ENCODE results near the gene HTR3D. TPM values are rescaled to one million over a fixed set of nuclear protein-coding genes. Genes with fewer than 3 reads are reported as not detected.

Gene HTR3D
- polyA plus RNA-seq, 3 donors, result not detected

- intact Hi-C loops (cut with micrococcal nuclease), result no loop called here
- WGBS (ENCODE audit: insufficient coverage), result 93% methylated on average over 2 of the region's 5 CpGs
- Mint-ChIP-seq H3K27ac (no peak overlapping the region), H3K4me1 (no peaks in the 10 kb centered on the region), H3K27me3 (ENCODE audit: low read depth in 3 of 3) (peaks cover 3 to 6% (median 4%) of the 10 kb centered on the region in 3 donors), H3K36me3 (no peaks in the 10 kb centered on the region), H3K9me3 (peaks cover 0 to 21% (median 11%) of the 10 kb centered on the region in 7 donors), H3K4me3 (no peak overlapping the region)
- H4K20me1 ChIP-seq (ENCODE audit: insufficient read depth, low read length), result no peaks in the 10 kb centered on the region
- no peak overlapping the region for H2AFZ ChIP-seq (ENCODE audit: insufficient read depth, low read depth, low read length, poor library complexity, severe bottlenecking)
- H3K9me3 ChIP-seq (replicated peaks in 1 of 2; ENCODE audit: control insufficient read depth in 1 of 2, insufficient read depth in 1 of 2, low read length in 2 of 2), result peaks cover 0 to 17% of the 10 kb centered on the region in 2 donors
- no peak for DNase-seq
- H3K27ac ChIP-seq (ENCODE audit: low read depth in 1 of 2, low read length in 2 of 2), result no peak overlapping the region
- TF ChIP-seq CTCF (IDR thresholded peaks at IDR 0.05), result no peak
- H3K9ac ChIP-seq (ENCODE audit: insufficient read depth, low read length, poor library complexity, severe bottlenecking), result no peak overlapping the region
- H3K79me2 ChIP-seq (ENCODE audit: insufficient read depth, low read length), result no peaks in the 10 kb centered on the region
- H3K4me3 ChIP-seq (replicated peaks in 1 of 3; ENCODE audit: low read depth in 2 of 3, low read length in 3 of 3), result no peak overlapping the region
- no peaks in the 10 kb centered on the region for H3K4me1 ChIP-seq (ENCODE audit: control insufficient read depth in 1 of 2, insufficient read depth in 2 of 2, low read length in 2 of 2)
- H3K27me3 ChIP-seq (ENCODE audit: control insufficient read depth in 2 of 2, insufficient read depth in 2 of 2, low read length in 2 of 2), result no peaks in the 10 kb centered on the region
- no peak overlapping the region for H3K4me2 ChIP-seq (replicated peaks; ENCODE audit: extremely low read depth, low read length, poor library complexity, severe bottlenecking)
- H3K36me3 ChIP-seq (replicated peaks in 1 of 2; ENCODE audit: control insufficient read depth in 1 of 2, insufficient read depth in 2 of 2, low read length in 2 of 2), result no peaks in the 10 kb centered on the region
Observed at GRCh38 chr3:184077881-184078280, 46.3 kb downstream of the HTR3D start.

GRCh38 chr3:184078851-184079250 lies 47.3 kb downstream of the HTR3D start:
- DNase-seq, result no peak
- Histone ChIP-seq H3K27me3 (ENCODE audit: control insufficient read depth in 2 of 2, insufficient read depth in 2 of 2, low read length in 2 of 2) (no peaks in the 10 kb centered on the region), H3K36me3 (replicated peaks in 1 of 2; ENCODE audit: control insufficient read depth in 1 of 2, insufficient read depth in 2 of 2, low read length in 2 of 2) (no peaks in the 10 kb centered on the region), H3K27ac (ENCODE audit: low read depth in 1 of 2, low read length in 2 of 2) (no peak overlapping the region), H3K9me3 (replicated peaks in 1 of 2; ENCODE audit: control insufficient read depth in 1 of 2, insufficient read depth in 1 of 2, low read length in 2 of 2) (peaks cover 0 to 27% of the 10 kb centered on the region in 2 donors), H3K79me2 (ENCODE audit: insufficient read depth, low read length) (no peaks in the 10 kb centered on the region), H3K4me1 (ENCODE audit: control insufficient read depth in 1 of 2, insufficient read depth in 2 of 2, low read length in 2 of 2) (no peaks in the 10 kb centered on the region), H3K4me3 (replicated peaks in 1 of 3; ENCODE audit: low read depth in 2 of 3, low read length in 3 of 3) (no peak overlapping the region), H3K9ac (ENCODE audit: insufficient read depth, low read length, poor library complexity, severe bottlenecking) (no peak overlapping the region), H3K4me2 (replicated peaks; ENCODE audit: extremely low read depth, low read length, poor library complexity, severe bottlenecking) (no peak overlapping the region), H4K20me1 (ENCODE audit: insufficient read depth, low read length) (no peaks in the 10 kb centered on the region), H2AFZ (ENCODE audit: insufficient read depth, low read depth, low read length, poor library complexity, severe bottlenecking) (no peak overlapping the region)
- H3K36me3 Mint-ChIP-seq, result no peaks in the 10 kb centered on the region
- TF ChIP-seq CTCF (IDR thresholded peaks at IDR 0.05), result no peak
- peaks cover 7 to 30% (median 20%) of the 10 kb centered on the region in 7 donors for H3K9me3 Mint-ChIP-seq
- H3K27me3 Mint-ChIP-seq (ENCODE audit: low read depth in 3 of 3), result peaks cover 3 to 6% (median 4%) of the 10 kb centered on the region in 3 donors
- intact Hi-C loops (cut with micrococcal nuclease), result no loop called here
- H3K27ac Mint-ChIP-seq, result no peak overlapping the region
- no peaks in the 10 kb centered on the region for H3K4me1 Mint-ChIP-seq
- no peak overlapping the region for H3K4me3 Mint-ChIP-seq
- WGBS (ENCODE audit: insufficient coverage), result 100% methylated on average over 1 of the region's 3 CpGs

Measured in CD14-positive monocyte (primary cell).